ENCODE measurements around the gene MGRN1.

Gene MGRN1

DNA sequence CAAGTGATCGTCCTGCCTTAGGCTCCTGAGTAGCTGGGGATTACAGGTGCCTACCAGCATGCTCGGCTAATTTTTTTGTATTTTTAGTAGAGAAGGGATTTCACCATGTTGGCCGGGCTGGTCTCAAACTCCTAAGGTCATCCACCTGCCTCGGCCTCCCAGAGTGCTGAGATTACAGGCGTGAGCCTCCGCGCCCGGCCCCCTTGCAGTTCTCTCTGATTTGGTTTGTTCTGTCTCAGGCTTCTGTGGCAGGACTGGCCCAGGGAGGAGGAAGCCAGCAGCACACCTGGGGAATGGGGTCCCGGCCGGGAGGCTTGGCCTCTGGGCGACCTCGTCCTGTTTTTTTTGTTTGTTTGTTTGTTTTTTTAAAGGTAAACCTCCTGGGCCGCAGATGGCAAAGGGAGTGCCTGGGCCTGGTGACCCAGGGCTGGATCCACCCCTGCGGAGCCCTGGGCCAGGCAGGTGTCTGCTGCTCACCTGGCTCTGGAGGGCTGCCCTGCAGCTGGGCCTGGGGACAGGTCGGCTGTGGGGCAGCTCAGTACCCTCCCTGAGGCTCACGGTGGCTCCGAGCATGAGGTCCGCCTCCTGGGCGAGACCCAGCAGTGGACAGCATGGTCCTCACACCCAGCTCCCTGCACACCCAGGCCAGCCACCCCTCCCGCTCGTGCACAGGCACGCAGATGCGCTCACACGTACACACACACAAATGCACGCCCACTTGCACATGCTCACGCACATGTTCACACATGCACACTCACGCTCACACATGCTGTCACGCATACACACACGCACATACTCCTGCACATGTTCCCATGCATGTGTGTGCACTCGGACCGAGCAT, 65.5 kb downstream of the MGRN1 start:
- no peak for DNase-seq

DNA sequence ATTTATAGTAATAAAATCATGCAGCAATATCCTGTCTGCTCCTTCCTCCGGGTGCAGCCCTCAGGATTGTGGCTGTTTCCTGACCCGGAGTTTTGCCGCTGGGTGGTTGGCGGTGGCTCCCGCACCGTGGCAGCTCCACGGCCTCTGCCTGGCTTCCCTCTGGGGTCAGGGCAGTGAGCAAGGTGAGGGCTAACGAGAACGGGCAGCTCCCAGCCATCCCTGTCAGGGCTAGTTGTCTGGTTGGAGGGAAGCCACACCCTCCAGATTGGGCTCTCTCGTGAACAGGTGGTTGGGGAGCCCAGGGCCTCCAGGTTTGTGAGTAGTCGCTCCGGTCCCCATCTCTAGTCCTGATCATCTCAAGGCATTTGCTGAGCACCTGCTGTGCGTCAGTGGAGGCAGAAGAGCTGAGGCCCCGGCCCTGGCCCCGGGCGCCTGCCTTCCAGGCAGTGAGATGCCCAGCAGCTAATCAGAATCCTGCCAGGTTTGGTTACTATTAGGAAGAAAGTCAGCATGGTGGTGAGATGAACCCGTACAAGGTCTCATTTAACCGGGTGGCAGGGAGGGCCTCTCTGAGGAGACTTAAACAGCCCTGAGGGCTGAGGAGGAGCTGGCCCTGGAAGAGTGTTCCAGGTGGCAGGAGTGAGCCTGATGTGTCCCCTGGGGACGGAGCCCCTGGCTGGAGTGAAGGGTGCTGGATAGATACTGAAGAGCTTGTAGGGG, 66.5 kb downstream of the MGRN1 start:
- DNase-seq: no peak

- DNase-seq: no peak
Observed at GRCh38 chr16:4691666-4692412, 67.2 kb downstream of the MGRN1 start.

- DNase-seq: no peak
Observed at GRCh38 chr16:4692460-4693295, 68.1 kb downstream of the MGRN1 start.

GRCh38 chr16:4693296-4693955, 68.8 kb downstream of the MGRN1 start, which contains the start of gene NUDT16L1:
Gene NUDT16L1 (plus strand): TSS chr16:4693562. CDS start chr16:4693727, 165 bp downstream.
- DNase-seq: peak; percentile 86

DNA sequence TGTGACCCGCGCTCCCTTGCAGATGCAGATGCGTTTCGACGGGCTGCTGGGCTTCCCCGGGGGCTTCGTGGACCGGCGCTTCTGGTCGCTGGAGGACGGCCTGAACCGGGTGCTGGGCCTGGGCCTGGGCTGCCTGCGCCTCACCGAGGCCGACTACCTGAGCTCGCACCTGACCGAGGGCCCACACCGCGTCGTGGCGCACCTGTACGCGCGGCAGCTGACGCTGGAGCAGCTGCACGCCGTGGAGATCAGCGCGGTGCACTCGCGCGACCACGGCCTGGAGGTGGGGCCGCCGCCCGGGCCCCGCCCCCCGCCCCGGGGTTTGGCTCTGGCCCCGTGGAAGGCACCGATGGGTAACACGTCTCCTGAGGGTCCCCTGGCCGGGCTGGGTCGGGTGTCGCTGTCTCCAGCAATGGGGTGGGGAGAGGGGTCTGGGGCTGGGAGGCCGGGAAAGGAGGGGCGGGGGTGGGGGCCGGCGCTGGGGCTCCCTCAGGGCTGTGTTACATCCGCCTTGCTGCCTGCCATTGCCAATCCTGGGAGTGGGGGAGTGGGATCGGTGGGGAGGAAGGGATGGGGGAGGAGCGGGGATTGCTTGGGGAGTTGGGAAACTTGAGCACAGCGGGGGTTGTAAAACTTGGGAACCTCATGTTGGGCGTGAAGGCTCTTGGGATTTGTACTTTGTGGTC, 69.5 kb downstream of the MGRN1 start:
- DNase-seq: no peak

DNA sequence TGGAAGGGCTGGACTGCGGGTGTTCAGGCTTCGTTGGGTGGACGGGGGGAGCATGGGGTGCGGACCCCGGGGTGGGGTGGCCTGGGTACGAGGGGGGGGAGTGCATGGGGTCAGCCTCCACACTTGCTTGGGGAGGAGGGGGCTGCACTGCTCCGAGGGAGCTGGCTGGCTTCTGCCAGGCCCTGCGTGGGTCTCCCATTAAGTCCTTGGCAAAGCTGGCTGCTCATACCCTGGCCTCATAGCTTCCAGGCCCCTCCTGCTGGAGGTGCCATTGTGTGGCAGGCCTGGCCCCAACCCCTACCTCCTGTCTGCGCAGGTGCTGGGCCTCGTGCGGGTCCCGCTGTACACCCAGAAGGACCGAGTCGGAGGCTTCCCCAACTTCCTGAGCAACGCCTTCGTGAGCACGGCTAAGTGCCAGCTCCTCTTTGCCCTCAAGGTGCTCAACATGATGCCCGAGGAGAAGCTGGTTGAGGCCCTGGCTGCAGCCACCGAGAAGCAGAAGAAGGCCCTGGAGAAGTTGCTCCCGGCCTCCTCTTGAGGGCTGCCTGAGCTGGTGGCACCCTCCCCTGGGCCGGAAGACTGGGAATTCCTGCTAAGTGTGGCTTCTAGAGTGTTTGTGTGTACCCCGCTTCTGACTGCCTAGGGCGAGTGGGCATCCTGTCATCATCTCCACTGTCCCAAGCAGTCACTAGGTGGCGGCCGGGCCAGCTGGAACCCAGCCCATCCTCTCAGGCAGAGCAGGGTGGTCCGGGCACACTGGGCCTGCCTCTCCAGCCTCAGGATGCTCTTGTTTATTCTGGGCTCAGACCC, 70.2 kb downstream of the MGRN1 start:
- DNase-seq: no peak

- DNase-seq: no peak
Observed at GRCh38 chr16:4695473-4696171, 71.0 kb downstream of the MGRN1 start.

GRCh38 chr16:4696172-4696904, 71.7 kb downstream of the MGRN1 start:
- DNase-seq: no peak

DNA sequence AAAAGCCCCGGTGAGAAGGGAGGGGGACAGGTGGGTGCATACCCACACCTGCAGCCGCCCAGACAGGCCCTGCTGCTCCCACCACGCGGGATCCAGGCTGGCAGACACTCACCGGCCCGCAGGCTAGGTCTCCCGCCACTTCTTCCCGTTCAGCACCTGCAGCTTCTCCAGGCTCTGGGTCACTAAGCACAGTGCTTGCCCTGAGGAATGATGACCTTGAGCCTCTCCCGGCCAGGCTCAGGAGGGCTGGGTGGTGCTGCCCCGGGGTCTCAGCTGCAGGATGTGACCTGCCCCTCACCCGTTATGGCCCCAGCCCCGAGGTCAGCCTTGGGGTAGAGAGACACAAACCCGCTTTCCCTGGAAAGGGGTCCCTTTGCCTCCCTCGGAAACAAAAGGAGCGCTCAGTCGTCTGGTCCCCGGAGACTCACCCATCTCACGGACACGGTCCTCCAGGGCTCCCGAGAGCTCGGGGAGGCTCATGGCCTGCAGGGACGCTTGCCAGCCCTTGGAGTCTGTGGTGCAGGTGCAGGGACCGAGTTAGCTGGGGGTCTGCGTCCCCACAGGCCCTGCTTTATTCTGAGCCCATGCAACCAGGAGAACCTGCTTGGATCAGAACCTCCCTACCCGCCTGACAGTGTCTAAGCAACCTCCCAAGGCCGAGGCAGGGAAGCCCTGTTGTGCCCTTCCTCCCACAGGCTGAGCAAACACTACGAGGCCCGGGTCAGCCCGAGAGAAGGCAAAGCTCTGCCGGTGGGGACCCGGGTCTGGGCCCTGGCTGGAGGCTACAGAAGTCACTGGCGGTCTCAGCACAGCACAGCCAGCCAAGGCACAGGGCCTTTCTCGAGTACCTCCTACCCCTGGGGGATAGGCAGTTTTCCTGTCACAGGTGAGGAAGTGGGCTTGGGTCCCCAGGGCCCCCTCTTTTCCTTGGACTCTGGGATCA, 72.5 kb downstream of the MGRN1 start:
- no peak for DNase-seq

GRCh38 chr16:4697848-4698291, 73.2 kb downstream of the MGRN1 start:
- no peak for DNase-seq

- no peak for DNase-seq
Observed at GRCh38 chr16:4698321-4699045, 73.9 kb downstream of the MGRN1 start.

- no peak for DNase-seq
Observed at GRCh38 chr16:4699046-4699556, 74.5 kb downstream of the MGRN1 start.

GRCh38 chr16:4700380-4700996, 75.9 kb downstream of the MGRN1 start:
- DNase-seq: no peak

GRCh38 chr16:4700997-4701743, 76.5 kb downstream of the MGRN1 start:
- no peak for DNase-seq
